GM21717 (cell line): Measurements from ENCODE around the gene FCRLB.
"Not testable (repeated sequence)": the region's sequence is repeated elsewhere in the genome, so short reads cannot be mapped to it uniquely, and the experiment has no call there.

ENCODE experiments used
- ATAC-seq: cut with Tn5 transposase; IDR thresholded peaks from one replicate; pipeline ENCODE4 v1.9.1; 2021; ENCODE audit warnings: mild to moderate bottlenecking, moderate library complexity; ENCODE audit not compliant: unreplicated experiment

FCRLB gene

GRCh38 chr1:161719325-161719611 lies 2.1 kb upstream of the FCRLB start:
- peak; percentile 43 for ATAC-seq

GRCh38 chr1:161720422-161720821 lies 922 bp upstream of the FCRLB start:
- ATAC-seq: no peak

GRCh38 chr1:161721738-161722343 lies 497 bp downstream of the FCRLB start:
- no peak for ATAC-seq

- ATAC-seq: no peak
Observed at GRCh38 chr1:161722406-161722805, 1.1 kb downstream of the FCRLB start.

GRCh38 chr1:161723459-161724141 lies 2.3 kb downstream of the FCRLB start:
- ATAC-seq: no peak

- not testable (repeated sequence) for ATAC-seq
Observed at GRCh38 chr1:161725258-161725907, 4.0 kb downstream of the FCRLB start.

GRCh38 chr1:161725908-161726472 lies 4.6 kb downstream of the FCRLB start:
- ATAC-seq: peak; percentile 22

GRCh38 chr1:161726473-161727255 lies 5.3 kb downstream of the FCRLB start:
- peak; percentile 37 for ATAC-seq

- ATAC-seq: peak; percentile 19
Observed at GRCh38 chr1:161727256-161727924, 6.0 kb downstream of the FCRLB start.

- ATAC-seq: no peak
Observed at GRCh38 chr1:161728376-161729226, 7.3 kb downstream of the FCRLB start.

- no peak for ATAC-seq
Observed at GRCh38 chr1:161730050-161730564, 8.8 kb downstream of the FCRLB start.

- ATAC-seq: no peak
Observed at GRCh38 chr1:161731241-161731640, 9.9 kb downstream of the FCRLB start.

GRCh38 chr1:161731981-161732718 lies 10.8 kb downstream of the FCRLB start:
- ATAC-seq: no peak

- ATAC-seq: no peak
Observed at GRCh38 chr1:161733526-161733925, 12.2 kb downstream of the FCRLB start.

GRCh38 chr1:161735837-161736236 lies 14.5 kb downstream of the FCRLB start:
- ATAC-seq: no peak

- no peak for ATAC-seq
Observed at GRCh38 chr1:161736335-161736969, 15.1 kb downstream of the FCRLB start.

GRCh38 chr1:161737625-161738024 lies 16.3 kb downstream of the FCRLB start:
- no peak for ATAC-seq

GRCh38 chr1:161738627-161739287 lies 17.4 kb downstream of the FCRLB start:
- ATAC-seq: peak; percentile 57
